GM12878 (cell line): ENCODE measurements around the gene DCC. TPM values are rescaled to one million over a fixed set of nuclear protein-coding genes. Genes with fewer than 3 reads are reported as not detected.
"Not testable (repeated sequence)": the region's sequence is repeated elsewhere in the genome, so short reads cannot be mapped to it uniquely, and the experiment has no call there.

Experiments used
- ATAC-seq: fragments of 200-7000 bp; cut with Tn5 transposase; 3 replicates; pipeline ENCODE4 v1.9.1; 2020; ENCODE audit warnings: mild to moderate bottlenecking, moderate library complexity
- BruUV-seq: library from RNA; stranded (reverse); fragments of 400-500 nt; replicated peaks from 2 replicates; lab custom pipeline; 2021; lab: Mats Ljungman, UMichigan
- CTCF ChIA-PET: fragments of 300-600 bp; sonication (Branson Sonifier 250); formaldehyde crosslinking; extraction: SDS; loops from one replicate; lab custom pipeline; 2021; ENCODE audit warnings: inconsistent platforms; lab: Yijun Ruan, JAX
- POLR2A ChIA-PET: fragments of 350-600 bp; formaldehyde crosslinking; extraction: SDS; loops from one replicate; lab custom pipeline; 2021; ENCODE audit warnings: inconsistent platforms; lab: Charles Lee
- RAD21 ChIA-PET: fragments of 300-600 bp; sonication (Branson Sonifier 250); formaldehyde crosslinking; loops from one replicate; lab custom pipeline; 2023; ENCODE audit warnings: antibody characterized with exemption; ENCODE audit not compliant: unreplicated experiment; lab: Charles Lee
- SMC1A ChIA-PET: fragments of 300-600 bp; sonication (Branson Sonifier 250); formaldehyde crosslinking; loops from one replicate; lab custom pipeline; 2023; ENCODE audit not compliant: unreplicated experiment, uncharacterized antibody; lab: Charles Lee
- DNase-seq: peaks from one replicate; pipeline ENCODE4 v3.0.0-alpha.2; 2011; ENCODE audit warnings: low read depth, low spot score
- FAIRE-seq: peaks from 3 replicates; lab custom pipeline; 2011; peaks lifted over from hg19 to GRCh38; lab: Jason Lieb, UNC
- H2AFZ ChIP-seq: 2 replicates; pipeline ENCODE4 v1.6.0; 2011; ENCODE audit warnings: low read depth, low read length, control low read depth; ENCODE audit not compliant: control insufficient read depth
- H3K27ac ChIP-seq: 2 replicates; pipeline ENCODE4 v1.5.1; 2011; ENCODE audit warnings: control low read depth; ENCODE audit not compliant: control insufficient read depth, insufficient read depth
- H3K27me3 ChIP-seq, 2 experiments: replicated peaks in 1 of 2; 2 replicates each; pipeline versions ENCODE4 v1.6.0 to v1.6.1; 2011; ENCODE audit warnings: low read length in 1 of 2; ENCODE audit not compliant: control insufficient read depth in 2 of 2, insufficient read depth in 2 of 2
- H3K36me3 ChIP-seq, 2 experiments: 2 replicates each; pipeline ENCODE4 v1.5.1; 2011; ENCODE audit warnings: low read length in 1 of 2; ENCODE audit not compliant: control insufficient read depth in 2 of 2, insufficient read depth in 2 of 2
- H3K4me1 ChIP-seq: 2 replicates; pipeline ENCODE4 v1.6.1; 2011; ENCODE audit warnings: mild to moderate bottlenecking, low read length, moderate library complexity, mixed read lengths; ENCODE audit not compliant: control insufficient read depth, insufficient read depth
- H3K4me2 ChIP-seq: 2 replicates; pipeline ENCODE4 v1.6.0; 2011; ENCODE audit warnings: control low read depth; ENCODE audit not compliant: control insufficient read depth, insufficient read depth
- H3K4me3 ChIP-seq: fragments of 200-600 bp; sonication (generic); 2 replicates; pipeline ENCODE4 v1.5.1; 2016
- H3K79me2 ChIP-seq: 2 replicates; pipeline ENCODE4 v1.6.0; 2011; ENCODE audit warnings: low read length; ENCODE audit not compliant: control insufficient read depth, insufficient read depth
- H3K9ac ChIP-seq: 2 replicates; pipeline ENCODE4 v1.8.0; 2011; ENCODE audit warnings: low read length, control low read depth, mixed read lengths; ENCODE audit not compliant: control insufficient read depth, insufficient read depth
- H3K9me3 ChIP-seq: replicated peaks from 3 replicates; pipeline ENCODE4 v1.5.1; 2011; ENCODE audit warnings: mild to moderate bottlenecking, low read length; ENCODE audit not compliant: control insufficient read depth, insufficient read depth
- H4K20me1 ChIP-seq: 2 replicates; pipeline ENCODE4 v1.6.0; 2011; ENCODE audit not compliant: control insufficient read depth, insufficient read depth
- SMAD1 ChIP-seq: fragments of 450-650 bp; IDR thresholded peaks from 2 replicates; pipeline ENCODE4 v1.6.1; 2018; ENCODE audit warnings: mild to moderate bottlenecking, low read depth; ENCODE audit not compliant: partially characterized antibody
- TCF12 ChIP-seq: IDR thresholded peaks from 2 replicates; pipeline ENCODE4 v1.6.1; 2011; ENCODE audit warnings: low read depth, mild to moderate bottlenecking, low read length
- ZNF622 ChIP-seq: fragments of 450-650 bp; IDR thresholded peaks from 2 replicates; pipeline ENCODE4 v1.6.1; 2017; ENCODE audit warnings: mild to moderate bottlenecking, inconsistent platforms
- WGBS: methylation state at CpG from one replicate; pipeline ENCODE4 v1.1.6; 2016; ENCODE audit warnings: low lambda C conversion rate; ENCODE audit not compliant: insufficient replicate concordance, insufficient coverage; ENCODE audit errors: missing lambda C conversion rate; 5-methylcytosine and 5-hydroxymethylcytosine counted together
- in situ Hi-C: fragments of 300-500 bp; cut with MboI; formaldehyde crosslinking; loops from 9 replicates; pipeline ENCODE4 v1.14.3; 2018; ENCODE audit warnings: mixed read lengths
- intact Hi-C: fragments of 100-400 bp; cut with micrococcal nuclease; formaldehyde crosslinking; loops from one replicate; pipeline ENCODE4 v1.14.2; 2022; ENCODE audit not compliant: unreplicated experiment
- polyA plus RNA-seq, 11 experiments: library from polyadenylated mRNA; depleted of rRNA in 4 of 11; unstranded in 6 of 11; stranded (reverse) in 5 of 11; fragments of >200 nt; fragmentation: Nextera tagmentation in 4 of 11; fragmentation: Illumina TruSeq in 1 of 11; extraction: Ambion mirVana in 4 of 11; extraction: Trizol in 1 of 11; gene quantifications; 1 replicate in 1 of 11; 2 replicates in 10 of 11; pipeline versions ENCODE4 v1.2.1 to v1.2.3, GENCODE V29; 2011 to 2016; ENCODE audit warnings: inconsistent platforms in 2 of 11, missing spikeins in 2 of 11, low read depth in 1 of 11
- total RNA-seq, 4 experiments: library from RNA; depleted of rRNA in 3 of 4; stranded (reverse); fragments of >200 nt in 3 of 4; fragmentation: Illumina TruSeq in 1 of 4; extraction: Trizol in 1 of 4; gene quantifications; 2 replicates each; pipeline versions ENCODE4 v1.2.1 to v1.2.3, GENCODE V29; 2013 to 2021
- TF ChIP-seq, protein P1 (sequence below): fragments of 450-650 bp; formaldehyde crosslinking; IDR thresholded peaks from 2 replicates; pipeline ENCODE4 v1.4.0; 2022; ENCODE audit warnings: mild to moderate bottlenecking, moderate library complexity

DCC gene
- total and polyA plus RNA-seq, 10 of the 15 experiments (the other 5 are each of a cell fraction or from before 2014, with no cell fraction given): 0.01 TPM; not detected in 9

DNA sequence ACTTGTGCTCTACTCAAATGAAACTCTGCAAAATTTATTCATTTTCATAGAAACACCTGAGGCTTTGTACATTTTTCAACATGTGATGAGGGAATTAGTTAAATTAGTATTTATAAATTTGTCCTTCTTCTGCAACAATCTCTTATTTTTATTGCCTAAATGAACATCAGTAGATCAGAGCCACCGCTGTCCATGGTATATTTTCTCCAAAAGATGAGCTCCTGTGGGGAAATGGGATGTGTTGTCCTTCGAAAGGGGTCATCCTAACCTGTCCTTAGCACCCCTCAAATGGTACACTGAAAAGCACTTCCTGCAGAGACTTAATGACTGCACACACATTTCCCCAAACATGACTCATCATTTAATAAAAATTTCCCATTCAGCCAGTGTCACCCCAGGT, 1169.9 kb downstream of the DCC start (continued):
- TF ChIP-seq, protein P1, sequence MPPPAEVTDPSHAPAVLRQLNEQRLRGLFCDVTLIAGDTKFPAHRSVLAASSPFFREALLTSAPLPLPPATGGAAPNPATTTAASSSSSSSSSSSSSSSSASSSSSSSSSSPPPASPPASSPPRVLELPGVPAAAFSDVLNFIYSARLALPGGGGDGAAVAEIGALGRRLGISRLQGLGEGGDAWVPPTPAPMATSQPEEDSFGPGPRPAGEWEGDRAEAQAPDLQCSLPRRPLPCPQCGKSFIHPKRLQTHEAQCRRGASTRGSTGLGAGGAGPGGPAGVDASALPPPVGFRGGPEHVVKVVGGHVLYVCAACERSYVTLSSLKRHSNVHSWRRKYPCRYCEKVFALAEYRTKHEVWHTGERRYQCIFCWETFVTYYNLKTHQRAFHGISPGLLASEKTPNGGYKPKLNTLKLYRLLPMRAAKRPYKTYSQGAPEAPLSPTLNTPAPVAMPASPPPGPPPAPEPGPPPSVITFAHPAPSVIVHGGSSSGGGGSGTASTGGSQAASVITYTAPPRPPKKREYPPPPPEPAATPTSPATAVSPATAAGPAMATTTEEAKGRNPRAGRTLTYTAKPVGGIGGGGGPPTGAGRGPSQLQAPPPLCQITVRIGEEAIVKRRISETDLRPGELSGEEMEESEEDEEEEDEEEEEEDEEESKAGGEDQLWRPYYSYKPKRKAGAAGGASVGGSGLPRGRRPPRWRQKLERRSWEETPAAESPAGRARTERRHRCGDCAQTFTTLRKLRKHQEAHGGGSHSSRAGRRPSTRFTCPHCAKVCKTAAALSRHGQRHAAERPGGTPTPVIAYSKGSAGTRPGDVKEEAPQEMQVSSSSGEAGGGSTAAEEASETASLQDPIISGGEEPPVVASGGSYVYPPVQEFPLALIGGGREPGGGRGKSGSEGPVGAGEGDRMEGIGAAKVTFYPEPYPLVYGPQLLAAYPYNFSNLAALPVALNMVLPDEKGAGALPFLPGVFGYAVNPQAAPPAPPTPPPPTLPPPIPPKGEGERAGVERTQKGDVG (CRISPR knock-in tag): no peak

DNA sequence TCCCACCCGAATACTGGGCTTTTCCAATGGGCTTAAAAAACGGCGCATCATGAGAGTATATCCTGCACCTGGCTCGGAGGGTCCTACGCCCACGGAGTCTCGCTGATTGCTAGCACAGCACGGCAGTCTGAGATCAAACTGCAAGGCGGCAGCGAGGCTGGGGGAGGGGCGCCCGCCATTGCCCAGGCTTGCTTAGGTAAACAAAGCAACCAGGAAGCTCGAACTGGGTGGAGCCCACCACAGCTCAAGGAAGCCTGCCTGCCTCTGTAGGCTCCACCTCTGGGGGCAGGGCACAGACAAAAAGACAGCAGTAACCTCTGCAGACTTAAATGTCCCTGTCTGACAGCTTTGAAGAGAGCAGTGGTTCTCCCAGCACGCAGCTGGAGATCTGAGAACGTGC, 1171.7 kb downstream of the DCC start:
- H3K9ac ChIP-seq, H3K27ac ChIP-seq, intact Hi-C loops, FAIRE-seq, RAD21 ChIA-PET, DNase-seq, H3K36me3 ChIP-seq, SMC1A ChIA-PET, H3K9me3 ChIP-seq, H2AFZ ChIP-seq, H3K4me3 ChIP-seq, CTCF ChIA-PET, in situ Hi-C loops, H3K4me2 ChIP-seq, H3K79me2 ChIP-seq, ATAC-seq, H4K20me1 ChIP-seq, POLR2A ChIA-PET, BruUV-seq, H3K4me1 ChIP-seq, H3K27me3 ChIP-seq: not testable (repeated sequence)
- WGBS: 48% methylated on average over 14 of the region's 15 CpGs

GRCh38 chr18:53521068-53521467, 1181.1 kb downstream of the DCC start:
- in situ Hi-C loops: no loop called here
- DNase-seq: no peak
- H3K27ac ChIP-seq: no peak overlapping the region
- no peak overlapping the region for H3K4me3 ChIP-seq
- H3K79me2 ChIP-seq: no peaks in the 10 kb centered on the region
- H4K20me1 ChIP-seq: no peaks in the 10 kb centered on the region
- RAD21 ChIA-PET: no interaction called here
- no peak for ATAC-seq
- H3K27me3 ChIP-seq: no peaks in the 10 kb centered on the region
- TF ChIP-seq ZNF622 (no peak), TCF12 (no peak), SMAD1 (no peak)
- TF ChIP-seq, all 136 proteins: peak for 0
- ChIA-PET SMC1A (no interaction called here), CTCF (interaction anchor here (1.2 kb wide), 1 partner anchor 17 kb away, joined by 3 read pairs; no protein-coding TSS in a partner anchor), POLR2A (no interaction called here)
- H3K9ac ChIP-seq: no peak overlapping the region
- no peak for FAIRE-seq
- no peaks in the 10 kb centered on the region for H3K9me3 ChIP-seq
- H3K4me1 ChIP-seq: no peaks in the 10 kb centered on the region
- WGBS: 34% methylated on average over 7 of the region's 7 CpGs
- H3K4me2 ChIP-seq: no peak overlapping the region
- no TSS peak for BruUV-seq
- H3K36me3 ChIP-seq: no peaks in the 10 kb centered on the region
- H2AFZ ChIP-seq: no peak overlapping the region
- intact Hi-C loops: no loop called here
